NCI-H226 (cell line): ENCODE measurements around the gene TTC24.
A peak's percentile ranks its signal among the peaks of the same experiment; 100 is the strongest.
"Not testable (repeated sequence)": the region's sequence is repeated elsewhere in the genome, so short reads cannot be mapped to it uniquely, and the experiment has no call there.

Source experiments
- DNase-seq: peaks from one replicate; pipeline ENCODE4 v3.0.0-alpha.2; 2015

Gene TTC24

DNA sequence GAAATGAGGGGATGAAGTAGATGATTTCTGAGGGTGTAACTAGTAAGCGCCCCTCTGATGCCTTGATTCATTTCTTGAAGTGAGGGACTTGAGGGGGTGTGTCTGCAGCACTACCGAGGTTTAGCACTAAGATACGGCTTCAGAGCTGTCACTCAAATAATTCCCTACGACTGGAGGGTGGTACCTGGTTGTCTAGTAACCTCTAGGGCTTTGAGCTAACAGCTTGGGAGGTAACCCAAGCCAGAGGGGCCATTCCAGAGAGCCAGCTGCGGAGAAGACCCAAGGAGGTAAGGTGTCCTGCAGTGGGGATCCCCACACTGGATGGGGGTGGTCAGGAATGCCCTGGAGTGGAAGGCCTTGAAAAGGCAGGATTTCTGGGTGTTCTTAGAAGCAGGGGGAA is at the start of gene TTC24:
TTC24 (plus strand) TSS at position 252 of the 400 bp plus-strand sequence. CDS start 1,642 bp downstream, outside the sequence.
- DNase-seq, result no peak

DNA sequence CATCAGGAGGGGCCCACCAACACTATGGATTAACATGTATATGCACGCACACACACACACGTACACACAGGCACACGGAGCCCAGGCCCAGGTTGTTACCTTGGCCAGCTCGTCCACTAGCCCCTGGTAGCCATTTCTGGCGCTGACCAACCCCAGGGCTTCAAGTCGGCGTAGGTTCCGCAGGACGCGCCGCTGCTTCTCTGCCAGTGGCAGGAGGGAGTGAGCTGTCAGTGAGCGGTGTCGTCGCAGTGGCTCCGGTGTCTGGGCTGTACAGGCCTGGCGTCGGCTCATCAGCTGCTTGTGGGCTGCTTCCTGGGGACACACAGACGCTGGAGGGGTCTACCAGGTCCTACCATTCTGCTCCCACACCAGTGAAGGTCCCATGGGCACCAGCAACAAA is 49.5 kb upstream of the TTC24 start:
- DNase-seq, result no peak

DNA sequence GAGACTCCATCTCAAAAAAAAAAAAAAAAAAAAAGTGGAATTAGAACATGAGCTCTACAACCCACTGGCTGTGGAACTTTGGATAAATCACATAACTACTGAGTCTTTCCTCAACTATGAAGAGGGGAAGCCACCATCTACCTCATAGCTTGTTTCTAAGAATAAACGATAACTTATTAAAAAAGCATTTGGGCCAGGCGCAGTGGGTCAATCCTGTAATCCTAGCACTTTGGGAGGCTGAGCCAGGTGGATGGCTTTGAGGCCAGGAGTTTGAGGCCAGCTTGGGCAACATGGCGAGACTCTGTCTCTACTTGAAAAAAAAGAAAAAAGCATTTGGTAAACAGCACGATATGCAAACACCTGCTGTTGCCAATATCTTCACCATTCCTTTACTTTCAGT is 47.1 kb upstream of the TTC24 start:
- DNase-seq, result no peak

DNA sequence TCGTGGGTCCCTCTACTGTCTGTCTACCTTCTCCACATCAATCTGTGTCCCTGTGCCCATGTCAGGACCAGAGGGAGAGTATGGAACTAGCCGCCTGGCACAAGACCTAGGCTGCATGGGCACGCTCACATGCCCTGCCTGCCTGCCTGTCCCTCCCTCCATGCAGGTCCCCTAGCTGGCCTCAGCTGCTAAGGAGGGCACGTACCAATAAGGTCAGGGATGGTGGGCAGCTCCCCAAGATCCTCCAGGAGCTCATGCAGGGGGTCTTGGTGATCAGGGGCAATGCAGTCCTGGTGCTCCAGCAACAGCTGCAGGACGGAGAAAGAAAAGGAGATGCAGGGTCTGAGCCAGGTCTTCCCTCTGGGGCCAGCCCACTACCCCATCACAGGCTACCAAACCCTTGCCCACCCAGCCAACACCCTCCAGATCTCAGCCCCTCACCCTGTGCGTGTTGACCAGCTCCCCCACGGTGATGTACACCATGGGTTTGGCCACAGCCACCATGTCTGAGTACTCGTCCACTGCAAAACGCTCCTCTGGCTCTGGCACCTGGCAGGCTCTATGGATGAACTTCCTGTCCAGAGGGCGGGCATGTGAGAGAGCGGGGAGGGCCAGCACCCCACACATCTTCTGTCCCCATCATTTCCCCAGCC is 45.8 kb upstream of the TTC24 start:
- no peak for DNase-seq

DNA sequence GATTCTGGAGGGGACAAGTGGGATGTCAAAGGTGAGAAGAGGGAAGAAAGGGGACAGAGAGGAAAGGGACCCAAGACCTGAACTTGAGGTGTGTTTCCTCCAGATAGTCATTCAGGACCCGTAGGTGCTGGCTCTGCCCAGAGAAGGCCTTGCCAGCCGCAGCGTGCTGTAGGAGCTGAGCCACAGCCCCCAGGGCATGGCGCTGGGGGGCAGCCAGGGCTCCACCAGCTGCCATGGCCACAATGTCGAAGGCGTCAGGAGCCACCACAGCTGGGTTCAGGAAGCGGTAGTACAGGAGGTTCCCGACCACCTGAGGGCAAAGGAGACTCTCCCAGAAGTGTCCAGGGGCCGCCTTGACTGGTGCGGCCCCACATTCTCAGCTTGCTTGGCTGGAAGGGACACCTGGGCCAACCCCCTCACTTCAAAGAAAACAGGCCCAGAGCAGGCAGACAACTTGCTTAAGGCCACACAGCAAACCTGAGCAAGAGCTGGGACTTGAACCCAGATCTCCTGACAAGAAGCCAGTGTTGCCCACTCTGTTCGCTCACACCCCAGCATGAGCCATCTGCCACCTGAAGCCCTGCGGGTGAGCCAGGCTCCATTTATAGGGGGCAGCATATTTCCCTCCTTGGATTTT is 45.0 kb upstream of the TTC24 start:
- no peak for DNase-seq

DNA sequence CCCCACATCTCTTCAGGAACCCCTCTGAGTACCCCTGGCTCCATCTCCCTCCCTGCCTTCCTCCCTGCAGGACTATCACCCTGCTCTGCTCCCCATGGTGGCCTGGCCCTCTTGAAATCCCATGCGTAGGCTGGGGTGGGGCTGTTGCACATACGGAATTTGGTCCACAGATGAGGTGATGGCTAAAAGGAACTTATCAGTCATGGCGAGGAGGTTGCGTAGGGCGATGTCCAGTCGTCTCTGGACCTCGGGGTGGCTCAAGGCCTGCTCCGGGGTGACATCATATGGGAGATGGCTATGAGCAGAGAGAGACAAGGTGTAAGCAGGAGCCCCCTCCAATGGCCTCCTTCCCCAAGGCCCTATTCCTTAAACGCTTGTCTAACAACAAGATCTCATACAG is 42.5 kb upstream of the TTC24 start:
- DNase-seq, result no peak

DNA sequence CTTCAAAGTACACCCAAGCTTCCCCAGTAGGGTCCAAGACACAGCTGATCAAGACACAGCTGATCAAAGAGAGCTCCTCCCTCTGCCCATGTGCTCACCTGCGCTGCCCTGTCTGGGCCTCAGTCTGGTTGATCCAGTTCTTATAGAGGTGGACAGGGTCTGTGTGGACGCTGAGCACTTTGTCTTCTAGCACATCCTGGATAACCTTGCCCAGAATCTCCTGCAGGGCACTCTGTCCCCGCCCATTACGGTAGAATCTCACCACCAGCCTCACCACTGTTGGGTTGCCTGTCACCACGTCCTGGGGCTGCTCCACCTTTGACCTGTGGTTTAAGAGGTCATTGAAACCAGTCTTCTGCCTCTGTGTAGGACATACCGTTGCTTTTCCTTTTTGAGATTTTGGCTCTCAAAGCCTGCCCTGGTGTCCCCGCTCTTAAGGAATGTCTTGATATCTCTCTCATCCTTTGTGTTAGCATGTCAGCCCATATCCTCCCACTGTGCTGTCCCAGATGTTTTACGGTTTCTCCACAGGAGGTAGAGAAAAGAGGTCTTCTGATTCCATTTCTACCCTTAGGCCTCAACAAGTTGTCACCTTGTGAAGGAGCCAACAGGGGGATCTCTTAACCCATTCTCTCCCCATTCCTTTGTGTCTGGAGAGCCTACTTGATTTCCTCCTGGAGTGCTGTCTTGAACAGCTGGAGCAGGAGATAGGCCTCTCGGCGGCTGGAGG is 40.6 kb upstream of the TTC24 start:
- DNase-seq, result no peak

DNA sequence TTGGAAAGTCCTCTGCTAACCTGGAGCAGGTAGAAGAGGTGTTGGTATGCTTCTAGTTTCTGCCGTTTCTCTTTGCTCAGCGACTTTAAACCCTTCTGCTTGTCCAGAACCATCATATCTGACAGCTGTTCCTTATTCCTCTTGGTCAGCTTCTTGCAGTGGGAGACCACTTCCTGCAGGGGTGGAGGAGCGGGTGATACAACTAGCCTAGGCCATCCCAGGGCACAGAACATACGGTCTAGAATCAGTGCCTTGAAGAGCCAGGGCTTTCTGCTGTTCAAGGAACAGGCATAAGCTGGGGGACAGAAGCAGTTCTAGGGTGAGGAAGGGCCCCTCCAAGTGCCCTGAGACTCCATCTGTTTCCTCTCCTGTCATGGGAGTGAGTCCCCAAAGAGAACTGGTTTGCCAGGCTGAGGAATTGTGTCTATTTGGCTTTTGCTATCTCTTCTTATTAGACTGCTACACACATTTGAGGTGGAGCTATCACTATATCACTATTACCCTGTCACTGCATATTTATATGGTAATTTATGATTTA is 39.6 kb upstream of the TTC24 start:
- DNase-seq, result no peak

DNA sequence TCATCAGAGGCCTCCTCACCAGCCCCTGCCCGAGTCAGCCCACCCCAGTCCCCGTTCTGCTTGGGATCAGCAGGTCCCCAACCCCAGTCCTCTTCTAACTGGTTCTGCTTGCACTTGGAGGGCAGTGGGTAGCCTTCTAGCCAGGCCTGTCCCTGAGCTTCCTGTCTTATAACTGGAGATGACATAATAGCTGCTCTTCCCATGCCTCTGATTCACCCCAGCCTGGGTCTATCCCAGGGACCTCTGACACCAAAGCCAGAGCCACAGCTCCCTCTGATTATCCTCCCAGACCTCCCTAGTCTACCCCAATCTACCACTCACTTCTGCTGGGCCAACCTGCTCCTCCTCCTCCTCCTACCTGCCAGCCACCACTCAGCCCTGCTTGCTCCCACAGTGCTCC is 38.6 kb upstream of the TTC24 start:
- DNase-seq, result no peak

DNA sequence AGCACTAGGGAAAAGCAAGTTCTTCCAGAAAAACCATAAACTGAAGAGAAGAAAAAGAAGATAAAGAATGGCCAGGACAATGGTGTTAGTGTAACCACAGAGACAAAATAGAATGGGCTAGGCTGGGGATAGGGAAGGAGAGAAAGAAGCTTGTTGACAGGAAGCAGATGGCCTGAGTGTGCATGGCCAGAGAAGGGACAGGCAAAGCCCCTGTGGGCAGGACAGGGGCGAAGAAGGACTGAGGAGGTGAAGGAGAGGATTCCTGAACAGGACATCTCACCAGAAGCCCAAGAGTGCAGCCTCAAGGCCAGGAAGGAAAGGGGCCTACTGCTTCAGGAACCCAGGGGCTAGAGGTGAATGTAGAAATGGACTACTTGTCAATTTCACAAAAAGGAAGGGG is 36.5 kb upstream of the TTC24 start:
- DNase-seq, result no peak

DNA sequence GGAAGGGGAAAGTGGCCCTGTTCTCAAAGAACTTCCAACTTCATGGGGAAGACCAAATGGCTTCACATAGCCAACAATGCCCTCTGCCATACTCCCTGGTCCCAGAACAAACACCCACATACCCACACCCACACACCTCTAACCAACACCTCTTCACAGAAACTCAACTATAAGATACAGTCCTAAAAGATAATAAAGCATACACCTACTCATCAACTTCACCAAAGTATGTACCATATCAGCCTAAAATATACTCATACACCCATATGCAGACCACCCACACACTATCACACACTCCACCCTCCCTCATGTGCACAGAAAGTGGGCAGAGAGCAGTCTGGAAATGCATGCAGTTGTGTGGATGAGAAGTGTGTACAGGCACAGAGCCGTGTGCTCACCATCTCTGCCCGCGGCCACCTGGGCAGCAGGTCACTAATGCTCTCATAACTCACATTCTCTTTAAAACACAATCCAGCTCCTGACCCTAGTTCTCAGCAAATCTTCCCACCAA is 34.9 kb upstream of the TTC24 start:
- DNase-seq, result no peak

DNA sequence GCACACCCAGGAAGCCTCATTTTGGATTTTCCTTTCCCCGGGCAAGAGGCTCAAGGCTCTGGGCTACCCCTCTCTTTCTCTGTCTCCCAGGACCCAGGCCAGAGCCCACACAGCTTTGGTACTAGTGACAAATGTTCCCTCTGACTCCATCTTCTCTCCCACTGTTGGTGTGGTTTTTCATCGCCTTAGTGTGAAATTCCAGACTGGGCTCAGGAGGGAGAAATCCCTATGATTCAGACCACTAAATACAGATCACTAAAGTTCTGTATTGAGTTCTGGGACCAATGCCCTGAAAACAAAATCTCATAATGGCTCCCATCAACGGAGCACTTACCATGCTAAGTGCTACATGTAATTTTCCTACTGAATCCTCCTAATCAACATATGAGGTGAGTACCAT is 33.3 kb upstream of the TTC24 start:
- DNase-seq, result no peak

DNA sequence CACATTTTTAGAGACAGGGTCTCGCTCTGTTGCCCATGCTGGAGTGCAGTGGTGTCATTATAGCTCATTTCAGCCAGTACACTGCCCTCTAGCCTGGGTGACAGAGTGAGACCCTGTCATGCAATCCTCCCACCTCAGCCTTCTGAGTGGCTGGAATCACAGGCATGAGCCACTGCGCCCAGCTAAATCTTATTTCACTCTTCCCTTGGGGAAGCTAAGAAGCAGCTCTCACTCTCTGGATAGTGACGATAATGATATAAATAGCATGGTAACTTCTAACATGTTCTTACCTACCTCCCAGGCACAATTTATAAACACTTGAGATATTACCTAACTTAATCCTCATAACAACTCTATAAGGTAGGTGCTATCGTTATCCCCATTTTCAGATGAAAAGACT is 32.1 kb upstream of the TTC24 start:
- no peak for DNase-seq

DNA sequence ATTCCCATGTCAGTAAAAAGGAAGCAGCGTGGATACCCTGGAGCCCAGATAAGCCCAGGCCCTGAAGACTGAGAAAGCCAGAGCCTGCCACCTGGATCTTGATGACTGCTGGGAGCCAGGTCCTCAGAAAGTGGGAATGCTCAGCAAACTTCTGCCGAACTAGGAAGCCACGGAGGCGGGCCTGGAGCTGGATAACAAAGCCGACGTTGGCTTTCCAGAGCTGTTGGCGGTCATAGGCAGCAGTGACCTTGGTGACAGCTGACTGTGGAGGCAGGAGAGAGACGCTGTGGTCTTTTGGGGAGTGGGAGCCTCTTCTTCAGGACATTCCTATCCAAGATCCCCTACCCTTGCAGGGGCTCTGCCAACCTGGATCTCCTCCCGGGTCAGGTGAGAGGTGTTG is 31.5 kb upstream of the TTC24 start:
- no peak for DNase-seq

DNA sequence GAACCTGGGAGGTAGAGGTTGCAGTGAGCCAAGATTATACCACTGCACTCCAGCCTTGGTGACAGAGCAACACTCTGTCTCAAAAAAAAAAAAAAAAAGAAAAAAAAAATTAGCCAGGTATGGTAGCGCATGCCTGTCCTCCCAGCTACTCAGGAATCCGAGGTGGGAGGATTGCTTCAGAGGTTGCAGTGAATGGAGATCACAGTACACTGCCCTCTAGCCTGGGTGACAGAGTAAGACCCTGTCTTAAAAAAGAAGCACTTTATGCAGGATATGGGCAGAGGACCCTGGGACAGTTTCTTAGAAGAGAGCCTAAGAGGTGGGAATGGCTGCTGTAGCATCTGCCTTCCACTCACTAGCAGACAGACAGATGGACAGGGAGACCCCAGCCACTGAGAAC is 30.1 kb upstream of the TTC24 start:
- DNase-seq, result no peak

DNA sequence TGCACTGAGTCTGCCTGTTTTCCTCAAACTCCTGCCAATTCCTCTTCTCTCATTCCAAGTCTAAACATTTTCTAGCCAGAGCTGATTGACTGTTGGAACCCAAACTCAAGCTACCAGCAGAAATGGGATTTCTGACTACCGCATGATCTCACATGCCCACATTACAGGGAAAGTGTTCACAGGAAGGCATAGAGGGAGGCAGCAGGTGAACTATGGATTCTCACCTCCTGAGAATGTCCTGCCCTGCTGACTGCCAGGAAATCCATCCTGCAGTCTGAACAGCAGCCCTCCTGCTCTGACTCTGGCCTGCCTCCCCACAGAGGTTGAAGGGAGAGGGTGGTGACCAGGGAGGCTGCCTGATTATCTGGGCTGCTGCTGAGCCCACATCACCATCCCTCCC is 29.7 kb upstream of the TTC24 start:
- no peak for DNase-seq

DNA sequence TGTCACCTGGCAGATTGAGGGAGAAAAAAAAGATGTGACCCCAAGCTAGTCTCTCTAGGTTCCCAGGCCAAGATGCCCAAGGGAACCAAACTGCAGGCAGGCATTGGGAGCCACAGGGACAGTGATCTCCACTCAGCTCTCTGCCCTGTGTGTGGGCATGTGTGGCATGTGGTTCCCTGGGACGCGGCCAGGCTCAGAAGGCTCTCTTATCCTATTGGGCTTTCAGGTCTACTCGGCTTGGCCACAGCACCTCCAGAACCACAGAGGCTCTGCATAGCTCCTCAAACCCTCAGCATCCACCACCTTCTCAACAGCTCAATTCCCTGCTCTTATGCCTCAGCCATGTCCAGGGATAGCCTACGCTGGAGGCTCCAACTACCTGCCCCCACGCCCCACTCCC is 29.2 kb upstream of the TTC24 start:
- DNase-seq, result no peak

DNA sequence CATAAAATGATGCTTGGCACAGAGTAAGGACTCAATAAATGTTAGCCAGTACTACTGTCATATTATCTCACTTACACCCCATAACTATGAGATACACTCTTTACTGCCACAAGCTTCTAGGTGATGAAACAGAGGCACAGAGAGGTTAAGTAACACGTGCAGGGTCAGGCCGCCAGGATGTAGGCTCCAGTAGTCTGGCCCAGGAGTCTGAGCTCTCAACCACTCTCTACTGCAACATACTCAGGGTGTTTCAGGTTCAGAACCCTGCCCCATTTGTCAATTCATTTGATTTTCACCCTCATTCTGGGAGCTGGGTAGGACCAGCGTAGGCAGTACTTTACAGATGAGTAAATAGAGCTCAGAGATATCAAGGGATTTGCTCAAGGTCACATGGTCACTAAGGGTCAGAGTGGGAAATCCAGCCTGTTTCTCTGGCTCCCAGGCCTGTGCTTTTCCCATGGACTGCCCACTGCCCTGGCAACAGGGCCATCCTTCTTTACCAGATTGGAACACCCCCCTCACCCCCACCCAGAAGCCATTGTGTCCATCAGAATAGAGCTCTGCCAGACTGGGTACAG is 28.4 kb upstream of the TTC24 start:
- DNase-seq, result no peak

DNA sequence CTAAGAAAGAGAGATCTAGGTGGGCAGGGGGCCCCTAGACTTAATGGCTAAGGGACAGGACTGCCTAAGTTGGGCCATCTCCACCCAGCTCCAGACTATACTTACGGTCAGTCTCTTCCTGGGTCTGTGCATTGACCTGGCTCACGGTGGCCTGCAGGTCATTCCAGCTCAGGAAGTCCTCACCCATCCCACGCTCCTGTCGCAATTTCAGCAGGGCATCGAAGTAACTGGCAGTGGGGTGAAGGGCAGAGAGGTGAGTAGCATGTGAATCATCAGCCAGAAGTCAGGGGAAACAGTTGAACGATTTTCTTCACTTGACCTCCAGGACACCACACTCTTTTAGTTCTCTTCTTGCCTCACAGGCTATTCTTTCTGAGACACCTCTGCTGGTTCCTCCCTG is 27.7 kb upstream of the TTC24 start:
- DNase-seq, result peak; percentile 12

DNA sequence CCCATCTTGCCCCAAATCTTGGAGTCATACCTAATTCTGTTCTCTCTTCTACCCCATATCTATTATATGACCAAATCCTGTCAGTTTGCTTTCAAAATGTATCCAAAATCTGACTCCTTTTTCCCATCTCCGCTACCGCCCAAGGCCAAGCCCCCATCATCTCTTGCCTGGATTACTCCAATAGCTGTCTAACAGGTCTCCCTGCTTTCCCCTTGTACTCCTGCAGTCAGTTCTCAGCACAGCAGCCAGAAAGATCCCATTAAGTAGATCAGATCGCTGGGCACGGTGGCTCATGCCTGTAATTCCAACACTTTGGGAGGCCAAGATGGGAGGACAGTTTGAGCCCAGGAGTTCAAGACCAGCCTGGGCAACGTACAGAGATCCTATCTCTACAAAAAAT is 27.0 kb upstream of the TTC24 start:
- DNase-seq, result no peak

DNA sequence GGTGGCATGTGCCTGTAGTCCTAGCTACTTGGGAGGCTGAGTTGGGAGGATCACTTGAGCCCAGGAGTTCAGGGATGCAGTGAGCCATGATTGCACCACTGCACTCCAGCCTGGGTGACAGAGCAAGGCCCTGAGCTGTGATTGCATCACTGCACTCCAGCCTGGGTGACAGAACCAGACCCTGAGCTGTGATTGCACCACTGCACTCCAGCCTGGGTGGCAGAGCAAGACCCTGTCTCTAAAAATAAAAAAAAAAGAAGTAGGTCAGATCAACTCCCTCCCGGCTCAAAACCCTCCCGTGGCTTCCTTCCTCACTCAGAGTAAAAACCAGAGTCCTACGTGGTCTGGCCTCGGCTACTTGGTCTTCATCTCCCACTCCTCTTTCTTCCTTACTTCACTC is 26.6 kb upstream of the TTC24 start:
- not testable (repeated sequence) for DNase-seq

DNA sequence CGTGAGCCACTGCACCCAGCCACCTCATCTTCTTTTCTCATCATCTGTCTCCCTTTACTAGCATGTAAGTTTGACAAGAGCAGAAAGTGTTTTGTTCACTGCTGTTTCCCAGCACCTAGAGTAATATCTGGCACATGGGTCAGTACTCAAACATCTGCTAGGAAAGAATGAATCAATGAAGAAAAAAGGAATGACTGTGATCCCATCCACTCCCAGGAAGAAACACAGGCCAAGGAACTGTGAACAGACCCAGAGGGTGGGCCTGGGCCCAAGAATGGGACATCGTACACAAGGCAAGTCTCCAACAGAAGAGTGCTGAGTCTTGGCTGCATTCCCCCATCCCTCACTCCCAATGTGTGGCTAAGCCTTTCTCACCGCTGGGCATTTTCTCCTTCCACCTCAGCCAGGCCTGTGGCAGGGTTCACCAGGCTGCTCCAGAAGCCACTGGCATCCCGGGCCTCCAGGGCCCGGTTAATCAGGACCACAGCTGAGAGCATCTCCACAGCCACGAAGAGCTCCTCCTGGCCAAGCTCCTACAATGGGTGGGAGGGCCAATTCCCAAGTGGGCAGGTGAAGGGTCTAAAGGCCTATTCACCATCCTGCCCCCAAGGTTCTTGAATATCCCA is 25.6 kb upstream of the TTC24 start:
- no peak for DNase-seq

DNA sequence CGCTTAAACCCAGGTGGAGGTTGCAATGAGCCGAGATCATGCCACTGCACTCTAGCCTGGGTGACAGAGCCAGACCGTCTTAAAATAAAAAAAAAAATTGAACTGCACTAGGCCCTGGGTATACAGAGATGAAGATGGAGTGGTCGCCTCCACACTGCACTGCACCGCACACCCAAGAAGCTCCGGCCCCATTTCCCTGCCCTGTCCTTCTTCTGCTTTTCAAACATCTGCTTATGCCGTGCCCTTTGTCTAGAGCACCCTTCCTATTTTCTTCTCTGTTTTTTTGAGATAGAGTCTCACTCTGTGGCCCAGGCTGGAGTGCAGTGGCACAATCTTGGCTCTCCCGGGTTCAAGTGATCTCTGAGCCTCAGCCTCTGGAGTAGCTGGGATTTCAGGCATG is 24.6 kb upstream of the TTC24 start:
- DNase-seq, result no peak
